Omental fat pad (tissue), 4 donors: ENCODE data around the gene MAN1B1. TPM values are rescaled to one million over a fixed set of nuclear protein-coding genes. Genes with fewer than 3 reads are reported as not detected.

ENCODE experiments used
- ATAC-seq: fragments of 150-250 bp; one replicate; pipeline ENCODE4 v1.9.1; 2016; ENCODE audit warnings: mild to moderate bottlenecking, moderate library complexity; ENCODE audit not compliant: low FRiP score
- DNase-seq: peaks from one replicate; pipeline ENCODE4 v3.0.0-alpha.2; 2019; ENCODE audit warnings: low spot score
- total RNA-seq, 4 donors: library from RNA; depleted of rRNA; stranded (reverse); fragments of >200 nt; gene quantifications; one replicate each; pipeline ENCODE4 v1.1.0, GENCODE V29; 2016
- TF ChIP-seq, protein P1 (sequence below), 3 donors: fragments of 450-650 bp; IDR thresholded peaks; one replicate each; pipeline ENCODE4 v1.5.1; 2016 to 2017; ENCODE audit warnings: antibody characterized with exemption in 3 of 3, mild to moderate bottlenecking in 3 of 3, moderate library complexity in 2 of 3

MAN1B1 gene
- total RNA-seq, 4 donors from 2014 or later: 30.2 to 39.9 (median 33.9) TPM

DNA sequence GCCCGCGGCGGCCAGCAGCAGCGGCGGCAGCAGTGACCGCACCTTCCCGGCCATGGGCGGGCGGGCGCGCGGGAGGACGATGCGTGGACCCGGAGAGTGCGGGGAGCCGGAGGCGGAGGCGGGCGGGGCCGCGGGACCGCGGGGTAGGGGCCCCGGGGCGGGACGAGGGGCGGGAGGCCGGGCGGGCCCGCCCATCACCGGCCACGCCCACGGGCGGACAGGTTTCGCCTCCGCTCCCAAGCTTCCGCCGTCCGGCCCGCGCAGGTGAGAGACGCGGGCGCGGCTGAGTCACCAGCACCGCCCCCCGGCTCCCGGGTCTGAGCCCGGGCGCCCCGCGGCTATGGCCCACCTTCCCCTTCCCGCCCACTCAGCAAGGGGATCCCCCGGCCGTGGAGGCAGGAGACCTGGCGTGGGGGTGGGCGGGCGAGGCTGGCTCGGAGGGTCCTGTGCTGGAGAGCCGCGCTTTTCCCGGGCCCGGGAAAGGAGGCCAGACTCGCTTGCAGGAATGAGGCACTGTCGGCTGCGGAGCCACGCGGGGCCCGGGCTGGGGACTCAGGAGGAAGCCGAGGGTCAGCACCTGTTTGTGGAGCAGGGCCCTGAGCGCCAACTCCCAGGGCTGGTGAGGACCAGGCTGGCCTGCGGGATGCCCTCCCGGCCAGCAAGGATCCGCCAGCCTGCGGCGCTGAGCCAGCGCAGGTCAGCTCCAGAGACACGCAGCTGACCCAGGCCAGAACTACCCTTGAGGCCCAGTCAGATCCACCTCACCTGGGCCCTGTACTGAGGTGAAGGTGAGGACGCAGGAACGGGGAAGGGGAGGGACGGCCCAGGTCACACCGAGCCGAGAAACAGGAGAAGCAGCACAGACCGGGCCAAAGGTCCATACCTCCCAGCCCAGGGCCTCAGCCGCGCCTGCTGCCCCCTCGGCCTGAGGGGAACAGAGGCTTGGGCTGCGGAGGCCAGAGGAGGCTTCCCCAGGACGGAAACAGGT is 32.5 kb upstream of the MAN1B1 start, which contains the start of gene ENTPD2:
Gene ENTPD2, minus strand, starts transcription at position 118 of the 988 bp plus-strand sequence. Its CDS starts 64 bp downstream, at position 54.
- ATAC-seq (peak; percentile 69), DNase-seq (no peak)
- TF ChIP-seq, protein P1, sequence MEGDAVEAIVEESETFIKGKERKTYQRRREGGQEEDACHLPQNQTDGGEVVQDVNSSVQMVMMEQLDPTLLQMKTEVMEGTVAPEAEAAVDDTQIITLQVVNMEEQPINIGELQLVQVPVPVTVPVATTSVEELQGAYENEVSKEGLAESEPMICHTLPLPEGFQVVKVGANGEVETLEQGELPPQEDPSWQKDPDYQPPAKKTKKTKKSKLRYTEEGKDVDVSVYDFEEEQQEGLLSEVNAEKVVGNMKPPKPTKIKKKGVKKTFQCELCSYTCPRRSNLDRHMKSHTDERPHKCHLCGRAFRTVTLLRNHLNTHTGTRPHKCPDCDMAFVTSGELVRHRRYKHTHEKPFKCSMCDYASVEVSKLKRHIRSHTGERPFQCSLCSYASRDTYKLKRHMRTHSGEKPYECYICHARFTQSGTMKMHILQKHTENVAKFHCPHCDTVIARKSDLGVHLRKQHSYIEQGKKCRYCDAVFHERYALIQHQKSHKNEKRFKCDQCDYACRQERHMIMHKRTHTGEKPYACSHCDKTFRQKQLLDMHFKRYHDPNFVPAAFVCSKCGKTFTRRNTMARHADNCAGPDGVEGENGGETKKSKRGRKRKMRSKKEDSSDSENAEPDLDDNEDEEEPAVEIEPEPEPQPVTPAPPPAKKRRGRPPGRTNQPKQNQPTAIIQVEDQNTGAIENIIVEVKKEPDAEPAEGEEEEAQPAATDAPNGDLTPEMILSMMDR (IDR thresholded peaks at IDR 0.05): no peak

DNA sequence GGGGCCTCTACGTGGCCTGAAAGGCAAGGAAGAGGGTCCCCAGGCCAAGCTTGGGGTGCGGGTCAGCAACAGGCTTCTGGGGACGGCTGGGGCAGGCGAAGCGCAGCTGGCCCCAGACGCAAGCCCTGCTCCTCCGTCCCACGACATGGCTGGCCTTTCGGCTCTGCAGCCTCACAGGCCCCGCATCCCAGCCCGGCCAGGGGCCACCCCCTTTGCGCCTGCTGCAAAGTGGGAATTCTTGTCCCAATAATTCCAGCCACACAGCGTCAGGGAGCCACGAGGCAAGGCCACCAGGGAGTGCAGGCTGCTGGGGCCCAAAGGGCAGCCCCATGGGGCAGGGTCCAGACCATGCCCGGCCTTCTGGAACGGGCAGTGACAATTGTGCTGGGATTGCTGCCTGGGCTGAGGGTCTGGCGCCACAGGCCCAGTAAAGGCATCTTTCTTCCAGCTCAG is 31.8 kb upstream of the MAN1B1 start:
- no peak for DNase-seq
- TF ChIP-seq, protein P1 (IDR thresholded peaks at IDR 0.05): no peak
- no peak for ATAC-seq

DNA sequence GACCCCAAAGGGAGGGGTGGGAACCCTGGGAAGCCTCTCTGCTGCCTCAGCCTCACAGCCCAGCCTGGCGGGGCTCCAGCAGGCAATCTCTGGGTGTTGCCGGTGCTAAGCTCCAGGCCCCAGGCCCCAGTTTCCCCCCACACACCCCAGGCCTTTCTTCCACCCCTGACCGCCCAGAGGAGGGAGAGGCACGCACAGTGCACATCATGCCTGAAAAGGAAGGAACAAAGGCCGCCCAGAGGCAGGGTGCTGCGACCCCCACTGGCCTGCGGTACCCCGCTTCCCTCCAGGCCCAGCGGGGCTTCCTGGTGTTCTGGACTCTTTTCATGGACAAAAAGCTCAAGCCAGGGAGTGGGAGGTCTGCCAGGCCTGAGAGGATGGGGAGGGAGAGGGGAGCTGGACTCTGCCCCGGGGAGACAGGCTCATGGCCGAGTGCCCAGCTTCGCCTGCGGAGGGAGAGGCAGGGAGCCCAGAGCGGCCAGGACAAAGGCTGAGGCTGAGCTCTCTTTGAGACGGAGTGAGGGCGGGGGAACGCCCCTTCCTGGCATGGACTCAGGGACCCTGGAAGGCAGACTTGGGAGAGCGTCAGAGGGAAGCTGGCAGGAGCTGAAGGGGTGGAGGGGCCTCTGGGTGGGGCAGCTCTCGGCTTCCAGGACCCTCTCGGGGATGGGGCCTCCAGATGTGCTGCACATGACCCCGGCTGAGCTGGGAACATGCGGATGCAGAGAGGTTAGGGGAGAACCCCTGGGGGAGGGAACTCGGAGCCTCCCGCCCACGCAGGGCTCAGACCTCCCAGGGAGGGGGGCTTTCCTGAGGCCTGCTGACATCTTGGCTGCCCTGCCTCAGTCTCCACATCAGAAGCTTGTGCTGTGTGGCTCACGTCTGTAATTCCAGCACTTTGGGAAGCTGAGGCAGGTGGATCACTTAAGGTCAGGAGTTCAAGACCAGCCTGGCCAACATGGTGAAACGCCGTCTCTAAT is 31.1 kb upstream of the MAN1B1 start:
- TF ChIP-seq, protein P1 (IDR thresholded peaks at IDR 0.05): no peak

DNA sequence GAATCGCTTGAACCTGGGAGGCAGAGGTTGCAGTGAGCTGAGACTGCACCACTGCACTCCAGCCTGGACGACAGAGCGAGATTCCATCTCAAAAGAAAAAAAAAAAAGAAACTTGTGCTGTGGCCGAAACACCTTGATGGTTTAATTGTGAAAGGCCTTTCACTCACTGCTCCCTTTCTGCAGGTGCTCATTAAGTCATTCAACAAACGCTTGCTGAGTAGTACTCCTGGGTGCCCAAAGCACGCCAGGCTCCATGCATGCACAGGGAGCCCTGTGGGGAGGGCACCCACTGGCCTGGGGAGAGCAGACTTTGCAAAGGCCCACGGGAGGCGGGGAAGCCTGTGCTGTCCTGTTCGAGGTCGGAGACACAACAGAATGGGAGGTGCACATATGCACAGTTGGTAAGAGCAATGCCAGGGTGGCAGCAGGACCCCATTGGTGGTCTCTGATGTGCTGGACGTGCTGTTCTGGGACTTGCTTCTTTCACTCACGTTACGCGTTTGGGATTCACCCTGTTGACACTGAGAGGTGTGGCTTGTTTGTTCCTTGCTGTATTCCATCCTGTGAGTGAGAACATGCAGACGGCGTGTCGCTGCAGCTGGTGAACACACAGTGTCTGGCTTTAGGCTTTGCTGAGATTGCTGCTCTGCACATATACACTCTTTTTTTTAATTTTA is 29.9 kb upstream of the MAN1B1 start:
- TF ChIP-seq, protein P1 (IDR thresholded peaks at IDR 0.05): no peak
- ATAC-seq (no peak), DNase-seq (no peak)

More for the DNA sequence above, 31.1 kb upstream of the MAN1B1 start:
- no peak for DNase-seq
- peak; percentile 55 for ATAC-seq

DNA sequence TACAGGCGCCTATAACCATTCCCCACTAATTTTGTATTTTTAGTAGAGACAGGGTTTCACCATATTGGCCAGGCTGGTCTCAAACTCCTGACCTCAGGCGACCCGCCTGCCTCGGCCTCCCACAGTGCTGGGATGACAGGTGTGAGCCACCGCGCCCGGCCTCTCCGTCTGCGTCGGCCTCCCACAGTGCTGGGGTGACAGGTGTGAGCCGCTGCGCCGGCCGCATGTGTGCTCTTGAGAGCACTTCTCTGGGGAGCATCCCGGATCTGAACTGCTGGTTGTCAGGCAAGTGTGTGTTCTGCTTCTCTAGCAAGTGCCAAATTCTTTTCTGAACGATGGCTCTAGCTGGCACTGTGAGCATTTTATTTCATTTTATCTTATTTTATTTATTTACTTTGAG is 29.2 kb upstream of the MAN1B1 start:
- ATAC-seq: no peak
- TF ChIP-seq, protein P1 (IDR thresholded peaks at IDR 0.05): no peak
- no peak for DNase-seq
